HepG2 (cell line): ENCODE results near the gene MSH3. TPM values are rescaled to one million over a fixed set of nuclear protein-coding genes. Genes with fewer than 3 reads are reported as not detected.

ENCODE experiments used
- DZIP1 ChIP-seq: sonication (generic); formaldehyde crosslinking; IDR thresholded peaks from 2 replicates; pipeline ENCODE4 v1.5.0; 2020; ENCODE audit warnings: mild to moderate bottlenecking, missing genetic modification reagents
- HOMEZ ChIP-seq: IDR thresholded peaks from 2 replicates; pipeline ENCODE4 v1.6.1; 2016; ENCODE audit warnings: low read depth
- KLF11 ChIP-seq: IDR thresholded peaks from 2 replicates; pipeline ENCODE4 v1.6.1; 2016; ENCODE audit warnings: missing compliant biosample characterization
- LBX2 ChIP-seq: sonication (generic); formaldehyde crosslinking; IDR thresholded peaks from 2 replicates; pipeline ENCODE4 v1.5.0; 2020; ENCODE audit warnings: missing genetic modification reagents, mild to moderate bottlenecking, borderline replicate concordance
- MAFK ChIP-seq, 2 experiments: IDR thresholded peaks in 1 of 2; conservative IDR thresholded peaks in 1 of 2; 2 replicates each; pipeline ENCODE4 v1.6.1; 2011; ENCODE audit warnings: improper control_type of control experiment in 2 of 2, low read length in 2 of 2
- MNT ChIP-seq: fragments of 450-650 bp; IDR thresholded peaks from 2 replicates; pipeline ENCODE4 v1.6.1; 2016
- RBFOX2 ChIP-seq: fragments of 200-400 bp; formaldehyde crosslinking; IDR thresholded peaks from 2 replicates; pipeline ENCODE4 v1.6.1; 2017; ENCODE audit warnings: low read depth, mild to moderate bottlenecking, low read length
- SOX5 ChIP-seq: IDR thresholded peaks from 2 replicates; pipeline ENCODE4 v1.6.1; 2016; ENCODE audit warnings: borderline replicate concordance
- SP2 ChIP-seq: sonication (generic); formaldehyde crosslinking; IDR thresholded peaks from 2 replicates; pipeline ENCODE4 v1.5.1; 2020; ENCODE audit warnings: mild to moderate bottlenecking, missing genetic modification reagents
- ZNF136 ChIP-seq: sonication (generic); formaldehyde crosslinking; IDR thresholded peaks from 2 replicates; pipeline ENCODE4 v1.8.1; 2022; ENCODE audit warnings: low read depth, mild to moderate bottlenecking, moderate library complexity, missing genetic modification reagents
- ZNF276 ChIP-seq: sonication (generic); formaldehyde crosslinking; IDR thresholded peaks from 2 replicates; pipeline ENCODE4 v1.4.0; 2020; ENCODE audit warnings: mild to moderate bottlenecking, low read depth, missing genetic modification reagents
- ZNF556 ChIP-seq: sonication (generic); formaldehyde crosslinking; IDR thresholded peaks from 2 replicates; pipeline ENCODE4 v1.4.0; 2020; ENCODE audit warnings: mild to moderate bottlenecking, missing genetic modification reagents, borderline replicate concordance
- ZNF687 ChIP-seq: sonication (generic); formaldehyde crosslinking; IDR thresholded peaks from 2 replicates; pipeline ENCODE4 v1.5.1; 2020; ENCODE audit warnings: mild to moderate bottlenecking, missing genetic modification reagents, moderate library complexity
- ZNF788 ChIP-seq: sonication (generic); formaldehyde crosslinking; IDR thresholded peaks from 2 replicates; pipeline ENCODE4 v1.5.0; 2020; ENCODE audit warnings: mild to moderate bottlenecking, missing genetic modification reagents, borderline replicate concordance
- ZNF83 ChIP-seq: sonication (generic); formaldehyde crosslinking; IDR thresholded peaks from 2 replicates; pipeline ENCODE4 v1.4.0; 2020; ENCODE audit warnings: missing genetic modification reagents, mild to moderate bottlenecking, borderline replicate concordance
- polyA plus RNA-seq, 8 experiments: library from polyadenylated mRNA; depleted of rRNA in 3 of 8; stranded (reverse) in 7 of 8; unstranded in 1 of 8; fragments of >200 nt; fragmentation: Illumina TruSeq in 4 of 8; extraction: Trizol in 4 of 8; gene quantifications; 2 replicates each; pipeline versions ENCODE4 v1.2.1 to v1.2.3, GENCODE V29; 2011 to 2016; ENCODE audit warnings: low read depth in 4 of 8, missing spikeins in 1 of 8, mixed read lengths in 1 of 8; ENCODE audit not compliant: insufficient read depth in 1 of 8
- total RNA-seq, 5 experiments: library from RNA; depleted of rRNA; stranded (reverse); fragments of >200 nt; fragmentation: Illumina TruSeq; extraction: Trizol; gene quantifications; 2 replicates each; pipeline ENCODE4 v1.2.3, GENCODE V29; 2016; ENCODE audit warnings: low read depth in 1 of 5

Gene MSH3
- total and polyA plus RNA-seq, 2 of the 13 experiments (the other 11 are each of a cell fraction or from before 2014, with no cell fraction given), result 4.0 to 16.4 TPM

- TF ChIP-seq ZNF687 (CRISPR knock-in tag) (peak; percentile 88), ZNF788 (CRISPR knock-in tag) (no peak), DZIP1 (peak; percentile 65; the same call in 1 of the 2 replicates), SP2 (CRISPR knock-in tag) (peak; percentile 67), RBFOX2 (peak; percentile 93), MAFK (conservative IDR thresholded peaks at IDR 0.05 in 1 of 2, IDR thresholded peaks at IDR 0.05 in 1 of 2; ENCODE audit: low read length in 2 of 2) (no peak), ZNF136 (no peak), SOX5 (0 out of 2 replicates have a peak, but pooled peaks have one; percentile 15), MNT (no peak), HOMEZ (CRISPR knock-in tag) (peak; percentile 26; the same call in 1 of the 2 replicates), KLF11 (CRISPR knock-in tag) (peak; percentile 15; the same call in 1 of the 2 replicates), ZNF83 (CRISPR knock-in tag) (no peak), ZNF556 (CRISPR knock-in tag) (peak; percentile 89; the same call in 1 of the 2 replicates), LBX2 (no peak), ZNF276 (CRISPR knock-in tag) (0 out of 2 replicates have a peak, but pooled peaks have one; percentile 67)
Observed at GRCh38 chr5:80654391-80655230, at the start of gene MSH3, which contains the start of gene DHFR (continued).
